Measurements from ENCODE around the gene DDAH1.

The DDAH1 gene

DNA sequence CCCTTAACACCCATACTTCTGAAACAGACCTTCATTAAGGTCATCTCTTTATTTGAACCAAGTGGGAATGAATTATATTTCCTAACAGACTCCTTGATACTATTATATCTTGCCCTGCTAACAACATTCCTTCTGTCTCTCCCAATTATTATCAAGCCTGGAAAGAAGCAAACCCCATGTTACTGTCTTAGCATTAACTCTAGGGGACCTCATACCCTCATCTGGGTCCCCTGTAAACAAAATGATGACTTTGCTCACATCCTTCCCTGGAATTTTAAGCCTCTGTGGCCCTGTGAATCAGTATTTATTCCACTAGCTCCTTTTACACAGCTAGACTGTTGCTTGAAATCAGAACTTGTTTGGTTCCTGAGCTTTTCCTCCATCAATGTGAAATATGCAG, 150.2 kb downstream of the DDAH1 start:
- Histone ChIP-seq H3K9ac (ENCODE audit: low read length) (peak overlapping the region; percentile 80), H3K4me3 (ENCODE audit: low read length) (no peak overlapping the region), H3K4me1 (ENCODE audit: control insufficient read depth, insufficient read depth, low read length) (peaks cover 58% of the 10 kb centered on the region), H3K36me3 (ENCODE audit: control insufficient read depth, insufficient read depth, low read length, severe bottlenecking) (peaks cover 8% of the 10 kb centered on the region), H3K27me3 (replicated peaks; ENCODE audit: control insufficient read depth, insufficient read depth, low read length) (no peaks in the 10 kb centered on the region), H3K9me3 (ENCODE audit: control insufficient read depth, low read length) (no peaks in the 10 kb centered on the region)
- peak; percentile 83 for DNase-seq (ENCODE audit: low read depth)

GRCh38 chr1:85313888-85314696, 150.9 kb downstream of the DDAH1 start:
- Histone ChIP-seq H3K4me3 (ENCODE audit: low read length) (no peak overlapping the region), H3K36me3 (ENCODE audit: control insufficient read depth, insufficient read depth, low read length, severe bottlenecking) (peaks cover 8% of the 10 kb centered on the region), H3K9me3 (ENCODE audit: control insufficient read depth, low read length) (no peaks in the 10 kb centered on the region), H3K4me1 (ENCODE audit: control insufficient read depth, insufficient read depth, low read length) (peaks cover 52% of the 10 kb centered on the region), H3K9ac (ENCODE audit: low read length) (peak overlapping the region; percentile 80), H3K27me3 (replicated peaks; ENCODE audit: control insufficient read depth, insufficient read depth, low read length) (no peaks in the 10 kb centered on the region)
- DNase-seq (ENCODE audit: low read depth), result peak; percentile 96

DNA sequence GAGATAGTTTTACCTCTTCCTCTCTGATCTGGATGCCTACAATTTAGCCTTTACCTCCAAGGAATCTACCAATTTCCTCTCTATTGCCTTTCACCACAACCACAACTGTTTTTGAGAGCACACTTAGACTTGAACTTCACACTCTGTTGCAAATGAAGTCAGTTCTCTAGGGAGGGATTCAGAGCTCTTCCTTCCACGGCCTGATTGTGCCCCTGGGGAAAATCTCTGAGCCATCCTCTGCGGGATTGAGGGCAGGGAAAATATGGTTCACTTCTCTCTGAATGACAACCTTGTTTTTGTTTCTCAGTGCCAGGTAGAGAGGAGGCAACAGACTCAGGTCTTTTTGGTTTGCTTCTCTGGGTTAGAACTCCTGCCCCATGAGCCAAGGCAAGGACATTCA, 153.1 kb downstream of the DDAH1 start:
- DNase-seq (ENCODE audit: low read depth), result no peak
- H3K4me1 ChIP-seq (ENCODE audit: control insufficient read depth, insufficient read depth, low read length), result peaks cover 46% of the 10 kb centered on the region
- H3K36me3 ChIP-seq (ENCODE audit: control insufficient read depth, insufficient read depth, low read length, severe bottlenecking), result no peaks in the 10 kb centered on the region
- H3K9me3 ChIP-seq (ENCODE audit: control insufficient read depth, low read length), result no peaks in the 10 kb centered on the region
- H3K4me3 ChIP-seq (ENCODE audit: low read length), result no peak overlapping the region
- no peak overlapping the region for H3K9ac ChIP-seq (ENCODE audit: low read length)
- no peaks in the 10 kb centered on the region for H3K27me3 ChIP-seq (replicated peaks; ENCODE audit: control insufficient read depth, insufficient read depth, low read length)

- H3K4me1 ChIP-seq (ENCODE audit: control insufficient read depth, insufficient read depth, low read length), result peaks cover 24% of the 10 kb centered on the region
- peak overlapping the region; percentile 28 for H3K9ac ChIP-seq (ENCODE audit: low read length)
- no peaks in the 10 kb centered on the region for H3K9me3 ChIP-seq (ENCODE audit: control insufficient read depth, low read length)
- no peaks in the 10 kb centered on the region for H3K36me3 ChIP-seq (ENCODE audit: control insufficient read depth, insufficient read depth, low read length, severe bottlenecking)
- no peaks in the 10 kb centered on the region for H3K27me3 ChIP-seq (replicated peaks; ENCODE audit: control insufficient read depth, insufficient read depth, low read length)
- H3K4me3 ChIP-seq (ENCODE audit: low read length), result no peak overlapping the region
- no peak for DNase-seq (ENCODE audit: low read depth)
These were observed 156.1 kb downstream of the DDAH1 start for GRCh38 chr1:85308833-85309350.

DNA sequence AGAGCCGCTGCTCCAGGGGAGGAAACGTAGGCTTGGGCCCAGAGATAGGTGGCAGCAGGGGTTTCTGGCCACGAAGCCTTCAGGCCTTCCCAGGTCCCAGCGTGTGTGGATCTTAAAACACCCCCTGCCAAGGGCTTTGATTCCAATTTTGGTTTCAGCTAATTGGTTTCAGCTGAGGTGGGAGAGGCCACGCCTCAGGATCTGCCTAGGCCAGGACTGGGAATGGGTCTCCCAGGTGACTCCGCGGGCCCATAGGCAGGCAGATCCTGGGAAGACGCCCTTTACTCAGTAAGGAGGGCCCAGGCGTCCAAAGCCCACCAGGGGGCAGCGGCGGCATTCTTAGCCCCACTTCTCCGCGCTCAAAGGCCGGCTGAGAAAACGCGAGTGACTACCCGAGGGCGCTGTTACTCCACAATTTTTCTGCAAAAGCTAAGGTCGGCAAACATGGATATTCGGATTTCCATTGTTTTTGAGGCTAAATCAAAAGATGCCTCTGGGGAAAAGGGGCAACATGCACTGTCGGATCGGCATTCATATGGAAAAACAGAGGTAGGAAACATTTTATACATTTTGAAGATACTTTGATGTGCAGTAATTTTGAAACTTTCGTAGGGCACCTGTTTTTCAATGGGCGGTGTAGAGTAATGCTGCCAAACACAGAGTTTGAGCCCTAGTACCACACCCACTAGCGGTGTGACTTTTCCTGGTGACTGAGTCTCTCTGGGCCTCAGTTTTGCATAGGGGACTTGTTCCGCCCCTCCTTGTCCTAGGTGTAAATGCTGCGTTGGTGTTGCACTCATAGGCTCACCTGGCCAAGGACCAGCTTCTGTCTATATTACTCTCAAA, 156.7 kb downstream of the DDAH1 start:
- H3K4me3 ChIP-seq (ENCODE audit: low read length), result peak overlapping the region; percentile 37
- H3K27me3 ChIP-seq (replicated peaks; ENCODE audit: control insufficient read depth, insufficient read depth, low read length), result no peaks in the 10 kb centered on the region
- H3K36me3 ChIP-seq (ENCODE audit: control insufficient read depth, insufficient read depth, low read length, severe bottlenecking), result no peaks in the 10 kb centered on the region
- H3K9ac ChIP-seq (ENCODE audit: low read length), result peak overlapping the region; percentile 58
- H3K4me1 ChIP-seq (ENCODE audit: control insufficient read depth, insufficient read depth, low read length), result peaks cover 24% of the 10 kb centered on the region
- no peaks in the 10 kb centered on the region for H3K9me3 ChIP-seq (ENCODE audit: control insufficient read depth, low read length)
- peak; percentile 98 for DNase-seq (ENCODE audit: low read depth)

- Histone ChIP-seq H3K4me1 (ENCODE audit: control insufficient read depth, insufficient read depth, low read length) (peaks cover 21% of the 10 kb centered on the region), H3K9ac (ENCODE audit: low read length) (no peak overlapping the region), H3K9me3 (ENCODE audit: control insufficient read depth, low read length) (no peaks in the 10 kb centered on the region), H3K27me3 (replicated peaks; ENCODE audit: control insufficient read depth, insufficient read depth, low read length) (no peaks in the 10 kb centered on the region), H3K36me3 (ENCODE audit: control insufficient read depth, insufficient read depth, low read length, severe bottlenecking) (no peaks in the 10 kb centered on the region), H3K4me3 (ENCODE audit: low read length) (no peak overlapping the region)
- no peak for DNase-seq (ENCODE audit: low read depth)
These were observed 158.7 kb downstream of the DDAH1 start for GRCh38 chr1:85306236-85306635.

GRCh38 chr1:85303440-85304162, 161.4 kb downstream of the DDAH1 start:
- Histone ChIP-seq H3K9ac (ENCODE audit: low read length) (no peak overlapping the region), H3K36me3 (ENCODE audit: control insufficient read depth, insufficient read depth, low read length, severe bottlenecking) (no peaks in the 10 kb centered on the region), H3K9me3 (ENCODE audit: control insufficient read depth, low read length) (no peaks in the 10 kb centered on the region), H3K4me1 (ENCODE audit: control insufficient read depth, insufficient read depth, low read length) (peaks cover 18% of the 10 kb centered on the region), H3K27me3 (replicated peaks; ENCODE audit: control insufficient read depth, insufficient read depth, low read length) (no peaks in the 10 kb centered on the region), H3K4me3 (ENCODE audit: low read length) (no peak overlapping the region)
- no peak for DNase-seq (ENCODE audit: low read depth)

DNA sequence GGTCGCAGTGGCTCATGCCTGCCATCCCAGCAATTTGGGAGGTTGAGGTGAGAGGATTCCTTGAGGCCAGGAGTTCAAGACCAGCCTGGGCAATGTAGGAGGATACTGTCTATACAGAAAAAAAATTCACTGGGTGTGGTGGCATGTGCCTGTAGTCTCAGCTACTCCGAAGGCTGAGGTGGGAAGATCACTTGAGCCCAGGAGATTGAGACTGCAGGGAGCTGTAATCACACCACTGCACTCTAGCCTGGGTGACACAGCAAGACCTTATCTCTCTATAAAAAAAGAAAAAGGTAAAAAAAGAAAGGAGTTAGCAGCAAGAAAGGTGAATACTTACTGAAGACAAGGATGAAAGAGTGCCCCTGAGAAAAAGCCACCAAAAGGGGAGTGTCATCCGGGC, 164.8 kb downstream of the DDAH1 start:
- no peak for DNase-seq (ENCODE audit: low read depth)
- H3K9ac ChIP-seq (ENCODE audit: low read length), result no peak overlapping the region
- peaks cover 26% of the 10 kb centered on the region for H3K4me1 ChIP-seq (ENCODE audit: control insufficient read depth, insufficient read depth, low read length)
- H3K9me3 ChIP-seq (ENCODE audit: control insufficient read depth, low read length), result no peaks in the 10 kb centered on the region
- no peaks in the 10 kb centered on the region for H3K27me3 ChIP-seq (replicated peaks; ENCODE audit: control insufficient read depth, insufficient read depth, low read length)
- H3K36me3 ChIP-seq (ENCODE audit: control insufficient read depth, insufficient read depth, low read length, severe bottlenecking), result no peaks in the 10 kb centered on the region
- no peak overlapping the region for H3K4me3 ChIP-seq (ENCODE audit: low read length)

DNA sequence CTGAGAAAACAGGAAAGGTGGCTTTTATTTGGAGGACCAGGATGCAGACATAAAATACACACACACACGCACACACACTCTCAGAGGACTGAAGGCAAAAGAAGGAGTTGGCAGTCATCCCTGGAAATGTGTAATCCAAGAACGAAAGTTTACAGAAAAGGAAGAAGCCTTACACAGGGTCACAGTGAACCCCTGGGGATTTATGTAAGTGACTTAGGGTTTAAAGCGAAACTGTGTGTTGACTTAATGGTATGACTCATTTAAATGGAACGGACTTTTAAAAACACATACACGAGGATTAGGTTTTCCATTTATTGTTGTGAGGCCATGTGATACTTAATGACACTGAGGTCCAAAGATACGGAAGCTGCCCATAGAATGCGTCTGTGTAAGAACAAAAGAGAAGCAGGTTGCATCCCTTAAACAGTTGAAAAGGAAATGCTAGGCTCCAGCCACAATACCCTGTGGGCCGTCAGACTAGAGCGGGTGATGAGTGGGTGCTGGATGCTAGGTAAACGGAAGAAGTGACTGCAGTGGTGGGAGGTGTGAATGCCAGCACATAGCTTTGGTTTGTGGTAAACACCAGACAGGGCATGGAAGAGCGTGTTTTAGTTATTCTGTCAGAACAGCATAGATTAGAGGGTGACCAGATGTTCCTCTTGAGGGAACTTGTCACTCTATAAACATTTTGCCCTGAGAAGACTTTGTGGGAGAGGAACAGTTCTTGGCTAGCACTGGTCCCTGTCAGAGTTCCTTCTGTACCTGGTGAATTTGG, 166.9 kb downstream of the DDAH1 start:
- Histone ChIP-seq H3K4me1 (ENCODE audit: control insufficient read depth, insufficient read depth, low read length) (peaks cover 19% of the 10 kb centered on the region), H3K36me3 (ENCODE audit: control insufficient read depth, insufficient read depth, low read length, severe bottlenecking) (no peaks in the 10 kb centered on the region), H3K9ac (ENCODE audit: low read length) (no peak overlapping the region), H3K27me3 (replicated peaks; ENCODE audit: control insufficient read depth, insufficient read depth, low read length) (no peaks in the 10 kb centered on the region), H3K9me3 (ENCODE audit: control insufficient read depth, low read length) (no peaks in the 10 kb centered on the region), H3K4me3 (ENCODE audit: low read length) (peak overlapping the region; percentile 24)
- peak; percentile 96 for DNase-seq (ENCODE audit: low read depth)

DNA sequence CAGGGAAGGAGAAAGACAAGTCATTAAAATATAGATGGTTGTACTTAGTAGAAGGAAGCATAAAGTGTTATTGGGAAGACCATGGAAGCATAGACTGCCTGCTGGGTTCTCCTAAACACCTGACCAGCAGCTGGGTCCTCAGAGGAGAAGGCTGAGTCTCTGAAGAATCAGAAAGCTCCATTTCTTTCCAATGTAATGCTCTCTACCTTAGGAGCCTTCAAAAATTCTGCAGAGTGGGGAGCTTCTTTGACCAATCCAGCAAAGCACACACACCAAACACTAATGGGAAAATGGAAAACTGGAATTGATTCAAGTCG, 167.5 kb downstream of the DDAH1 start:
- Histone ChIP-seq H3K36me3 (ENCODE audit: control insufficient read depth, insufficient read depth, low read length, severe bottlenecking) (no peaks in the 10 kb centered on the region), H3K27me3 (replicated peaks; ENCODE audit: control insufficient read depth, insufficient read depth, low read length) (no peaks in the 10 kb centered on the region), H3K9ac (ENCODE audit: low read length) (no peak overlapping the region), H3K4me1 (ENCODE audit: control insufficient read depth, insufficient read depth, low read length) (peaks cover 13% of the 10 kb centered on the region), H3K4me3 (ENCODE audit: low read length) (peak overlapping the region; percentile 24), H3K9me3 (ENCODE audit: control insufficient read depth, low read length) (no peaks in the 10 kb centered on the region)
- DNase-seq (ENCODE audit: low read depth), result no peak

Data from adipocyte (in vitro differentiated cells).